Measurements from ENCODE around the gene ZDHHC3.
"Not testable (repeated sequence)": the region's sequence is repeated elsewhere in the genome, so short reads cannot be mapped to it uniquely, and the experiment has no call there.

The ZDHHC3 gene

GRCh38 chr3:44995142-44995770 is 19.3 kb upstream of the ZDHHC3 start:
- no peak for DNase-seq

- DNase-seq, result no peak
These were observed 17.7 kb upstream of the ZDHHC3 start for GRCh38 chr3:44993471-44994205.

GRCh38 chr3:44992555-44993470 is 16.8 kb upstream of the ZDHHC3 start:
- peak; percentile 29 for DNase-seq

GRCh38 chr3:44991326-44991725 is 15.4 kb upstream of the ZDHHC3 start:
- DNase-seq, result no peak

- DNase-seq, result no peak
These were observed 13.8 kb upstream of the ZDHHC3 start for GRCh38 chr3:44989636-44990373.

- DNase-seq, result no peak
These were observed 13.2 kb upstream of the ZDHHC3 start for GRCh38 chr3:44989141-44989540.

- no peak for DNase-seq
These were observed 12.1 kb upstream of the ZDHHC3 start for GRCh38 chr3:44988073-44988472.

- no peak for DNase-seq
These were observed 11.4 kb upstream of the ZDHHC3 start for GRCh38 chr3:44987332-44987731.

GRCh38 chr3:44986330-44986729 is 10.4 kb upstream of the ZDHHC3 start:
- not testable (repeated sequence) for DNase-seq

GRCh38 chr3:44984335-44984734 is 8.4 kb upstream of the ZDHHC3 start:
- no peak for DNase-seq

GRCh38 chr3:44983484-44983941 is 7.5 kb upstream of the ZDHHC3 start:
- no peak for DNase-seq

- no peak for DNase-seq
These were observed 6.8 kb upstream of the ZDHHC3 start for GRCh38 chr3:44982817-44983216.

- no peak for DNase-seq
These were observed 5.8 kb upstream of the ZDHHC3 start for GRCh38 chr3:44981751-44982150.

- no peak for DNase-seq
These were observed 5.2 kb upstream of the ZDHHC3 start for GRCh38 chr3:44981220-44981619.

- no peak for DNase-seq
These were observed 1.6 kb downstream of the ZDHHC3 start for GRCh38 chr3:44974416-44974815.

- DNase-seq, result no peak
These were observed 5.0 kb downstream of the ZDHHC3 start for GRCh38 chr3:44970926-44971490.

- no peak for DNase-seq
These were observed 6.2 kb downstream of the ZDHHC3 start for GRCh38 chr3:44969828-44970179.

GRCh38 chr3:44969154-44969827 is 6.7 kb downstream of the ZDHHC3 start:
- no peak for DNase-seq

- DNase-seq, result no peak
These were observed 7.5 kb downstream of the ZDHHC3 start for GRCh38 chr3:44968447-44968858.

- DNase-seq, result no peak
These were observed 9.1 kb downstream of the ZDHHC3 start for GRCh38 chr3:44966795-44967278.

- no peak for DNase-seq
These were observed 10.8 kb downstream of the ZDHHC3 start for GRCh38 chr3:44965165-44965564.

All from activated T-cell treated with anti-CD3 and anti-CD28 coated beads, Interleukin-2, amount 50 U/mL, for 1 hour (primary cell).